T47D (cell line): Measurements from ENCODE around the gene UBE2E2.

ENCODE experiments used
- DNase-seq, 2 experiments: peaks; one replicate each; pipeline versions ENCODE4 v3.0.0 to v3.0.0-alpha.2; 2011 to 2012; ENCODE audit warnings: low read depth in 1 of 2, low spot score in 1 of 2
- JUND ChIP-seq: IDR thresholded peaks from 2 replicates; pipeline ENCODE4 v1.6.1; 2012; ENCODE audit warnings: low read depth
- in situ Hi-C: cut with HindIII; loops from 2 replicates; pipeline ENCODE4 v1.10.0; 2016; ENCODE audit warnings: low sequenced_read_pairs, low pct_unique_long_range_greater_than_20kb

The UBE2E2 gene

DNA sequence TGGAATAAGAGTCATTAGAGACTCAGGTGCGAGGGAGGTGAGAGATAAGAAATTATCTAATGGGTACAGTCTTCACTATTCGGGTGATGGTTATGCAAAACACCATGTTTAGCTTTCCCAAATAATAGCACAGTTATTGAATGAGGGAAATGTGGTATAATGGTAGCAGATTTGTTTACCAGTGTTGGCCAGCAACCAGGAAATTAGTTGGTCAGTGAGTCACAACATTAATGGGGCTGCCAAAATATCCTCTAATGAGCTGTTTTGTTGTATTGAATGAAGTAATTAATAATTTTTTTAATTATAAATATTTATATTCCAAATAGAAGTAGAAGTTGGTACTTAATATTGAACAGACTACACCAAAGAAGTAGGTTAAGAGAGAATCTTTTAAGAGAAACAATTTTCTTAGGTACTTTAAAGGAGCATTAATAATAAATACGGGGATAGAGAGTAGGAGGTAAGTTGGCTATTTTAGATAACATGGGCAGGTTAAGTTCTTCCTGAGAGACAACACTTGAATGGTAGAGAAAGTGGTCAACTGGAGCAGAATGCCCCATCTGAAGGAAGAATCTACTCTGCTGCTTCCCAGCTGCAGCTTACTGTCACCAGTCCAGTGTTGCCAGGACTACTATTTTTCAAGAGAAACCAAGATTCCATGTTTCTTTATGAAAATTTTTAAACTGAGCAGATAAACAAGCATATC lies 218.8 kb downstream of the UBE2E2 start:
- DNase-seq, result no peak
- in situ Hi-C loops, result no loop called here
- TF ChIP-seq JUND, result no peak

DNA sequence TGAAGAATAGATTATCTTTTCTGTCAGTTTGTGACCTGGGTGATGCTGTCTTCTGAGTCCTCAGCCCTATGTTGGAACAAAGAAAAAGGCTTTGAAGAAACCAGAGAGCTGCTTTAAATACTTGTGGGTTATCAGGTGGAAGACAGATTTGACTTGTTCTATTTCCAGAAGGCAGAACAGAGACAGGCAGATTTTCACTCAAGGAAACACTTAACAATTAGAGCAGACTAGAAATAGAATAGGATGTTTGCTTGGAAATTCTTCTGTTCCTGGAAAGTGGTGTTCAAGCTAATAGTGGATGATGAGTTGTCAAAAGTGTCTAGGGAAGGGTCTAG lies 219.4 kb downstream of the UBE2E2 start:
- no peak for DNase-seq
- TF ChIP-seq JUND, result no peak
- in situ Hi-C loops, result no loop called here

DNA sequence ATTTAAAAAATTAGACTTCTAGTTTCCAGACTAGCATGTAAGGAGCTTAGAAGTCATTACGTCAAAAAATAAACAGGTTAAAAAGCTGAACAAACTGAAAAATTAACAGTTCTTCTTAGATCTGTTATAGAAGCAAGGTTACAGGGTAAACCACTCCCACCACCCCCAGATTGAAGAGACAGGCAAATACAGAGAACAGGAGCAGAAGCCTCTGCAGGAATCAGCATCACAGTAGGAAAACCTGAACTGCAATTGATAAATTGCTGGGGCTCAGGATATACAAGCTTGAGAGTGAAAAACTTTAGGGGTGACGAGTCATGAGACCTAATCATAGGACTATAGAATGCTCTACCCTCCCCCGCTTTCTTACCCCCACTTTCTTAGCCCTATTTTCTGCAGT lies 222.3 kb downstream of the UBE2E2 start:
- TF ChIP-seq JUND, result no peak
- in situ Hi-C loops, result no loop called here
- DNase-seq, result no peak

DNA sequence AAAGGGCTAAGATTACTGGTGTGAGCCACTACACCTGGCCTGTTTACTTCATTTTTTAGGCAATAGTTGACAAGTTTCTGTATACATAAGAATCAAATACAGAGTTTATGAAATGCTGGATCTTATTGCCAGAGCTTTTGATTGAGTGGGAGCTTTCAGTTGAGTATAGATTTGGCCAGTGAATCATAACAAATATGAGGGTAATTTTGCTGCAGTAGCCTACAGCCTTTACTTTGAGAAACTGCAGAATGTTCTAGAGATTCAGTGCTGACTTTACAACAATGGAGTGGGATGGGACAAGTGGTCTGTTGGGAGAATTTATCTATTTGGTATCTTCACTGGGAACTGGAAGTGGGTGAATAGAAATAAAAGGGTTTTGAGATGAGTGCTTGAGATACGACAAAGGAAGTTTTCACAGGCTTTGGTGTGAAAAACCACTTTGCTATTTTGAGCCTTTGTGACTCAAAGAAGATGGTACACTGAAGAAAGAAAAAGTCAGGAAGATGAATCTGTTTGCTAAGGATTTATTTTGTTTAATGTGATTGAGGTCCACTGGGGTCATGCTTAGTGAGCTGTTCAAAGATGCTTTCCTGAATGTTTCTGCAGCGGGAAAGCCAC lies 227.8 kb downstream of the UBE2E2 start:
- in situ Hi-C loops, result no loop called here
- no peak for DNase-seq
- no peak for TF ChIP-seq JUND

DNA sequence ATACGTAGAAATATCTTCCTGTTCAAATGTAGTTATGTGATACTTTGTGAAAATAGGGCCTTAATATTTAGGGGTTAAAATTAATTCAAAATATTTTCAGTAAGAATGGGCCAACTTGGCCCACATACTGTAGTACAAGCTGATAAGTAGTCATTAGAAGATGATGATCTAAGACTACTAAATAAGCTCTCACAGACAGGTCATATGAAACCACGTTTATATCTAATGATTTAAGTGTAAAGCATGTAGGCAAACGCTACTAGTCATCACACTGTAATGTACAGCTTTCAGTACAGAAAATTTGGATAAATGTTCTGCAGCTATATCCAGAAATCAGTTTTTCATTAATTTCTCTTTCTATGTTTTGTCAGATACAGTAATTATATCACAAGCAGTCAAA lies 228.6 kb downstream of the UBE2E2 start:
- no peak for TF ChIP-seq JUND
- DNase-seq, result no peak
- in situ Hi-C loops, result no loop called here

DNA sequence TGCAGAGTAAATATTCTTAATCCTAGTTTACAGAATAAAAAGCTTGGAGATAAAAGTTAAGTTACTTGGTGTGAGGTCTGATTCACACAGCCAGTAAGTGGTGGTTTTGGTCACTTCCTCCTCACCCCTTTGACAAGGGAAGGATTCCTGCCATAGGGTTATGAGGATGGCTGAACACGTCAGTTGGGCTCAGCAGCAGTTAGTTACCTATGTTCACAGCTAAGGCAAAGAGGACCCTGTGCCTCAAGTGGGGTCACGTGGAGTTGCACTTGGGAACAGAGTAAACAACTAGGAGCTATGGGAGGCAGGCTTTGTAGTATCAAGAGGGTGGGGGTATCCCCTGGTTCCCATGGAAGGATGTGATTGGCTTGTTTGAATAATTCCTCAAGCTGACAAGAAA lies 232.2 kb downstream of the UBE2E2 start:
- in situ Hi-C loops, result no loop called here
- DNase-seq, result no peak

DNA sequence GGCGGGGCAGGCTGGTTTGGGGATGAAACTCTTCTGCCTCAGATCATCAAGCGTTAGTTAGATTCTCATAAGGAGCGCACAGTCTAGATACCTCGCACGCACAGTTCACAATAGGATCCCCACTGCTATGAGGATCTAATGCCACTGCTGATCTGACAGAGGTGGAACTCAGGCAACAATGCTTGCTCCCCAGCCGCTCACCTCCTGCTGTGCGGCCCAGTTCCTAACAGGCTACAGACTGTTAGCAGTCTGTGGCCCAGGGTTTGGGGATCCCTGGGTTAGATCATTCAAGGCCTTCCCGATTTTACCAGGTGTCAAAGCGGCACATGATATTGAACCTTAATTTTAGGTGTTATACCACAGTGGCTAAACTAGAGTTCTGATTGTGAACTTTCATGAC lies 232.8 kb downstream of the UBE2E2 start:
- in situ Hi-C loops, result no loop called here
- TF ChIP-seq JUND, result no peak
- DNase-seq, result no peak

More for the DNA sequence above, 232.2 kb downstream of the UBE2E2 start:
- no peak for TF ChIP-seq JUND

DNA sequence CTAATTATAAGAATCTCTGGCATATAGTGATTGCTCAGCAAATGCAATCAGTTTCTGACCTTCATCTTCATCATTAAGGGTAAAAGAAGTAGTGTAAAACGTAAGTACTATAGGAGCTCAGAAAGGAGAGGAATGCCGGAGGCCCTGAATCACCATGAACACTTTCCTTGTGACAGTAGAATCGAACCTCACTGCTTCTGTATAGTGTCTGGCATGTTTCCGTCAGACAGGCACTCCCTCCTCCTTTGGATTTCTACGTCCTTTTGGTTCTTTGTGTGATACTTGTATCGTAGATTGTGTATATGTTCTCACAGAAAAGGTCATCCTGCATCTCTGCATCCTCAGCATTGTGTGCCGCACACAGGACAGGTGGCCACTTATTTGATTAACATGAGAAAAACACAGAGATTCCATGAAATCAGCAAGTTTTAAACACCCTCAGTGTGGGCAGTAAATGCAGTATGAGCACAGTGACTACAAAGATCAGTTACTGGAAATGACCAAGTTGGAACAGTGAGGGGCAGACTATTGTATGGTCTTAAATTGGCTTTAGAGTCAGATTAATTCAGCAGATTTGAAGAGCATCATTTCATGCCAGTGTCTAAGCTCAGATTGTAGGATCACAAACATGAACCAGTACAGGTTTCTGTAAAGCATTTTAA lies 234.5 kb downstream of the UBE2E2 start:
- TF ChIP-seq JUND, result no peak
- in situ Hi-C loops, result no loop called here
- DNase-seq, result no peak

DNA sequence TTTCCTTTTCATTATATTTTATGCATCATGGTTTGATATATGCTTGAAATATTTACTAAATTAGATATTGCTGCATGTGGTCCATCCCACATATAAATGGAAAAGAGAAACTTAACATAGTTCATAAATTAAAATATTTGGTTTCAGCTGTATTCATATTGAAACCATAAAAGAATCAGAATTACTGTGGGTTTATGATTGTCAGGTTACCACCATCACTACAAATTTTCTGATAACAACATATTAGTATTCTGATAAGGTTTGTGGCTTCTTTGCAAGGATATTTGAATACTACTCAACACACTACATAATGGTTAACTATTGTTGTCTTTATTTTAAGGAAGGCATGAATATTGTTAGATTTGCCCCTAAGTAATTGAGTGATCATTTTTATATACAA lies 235.5 kb downstream of the UBE2E2 start:
- no peak for DNase-seq
- in situ Hi-C loops, result no loop called here
- TF ChIP-seq JUND, result no peak

DNA sequence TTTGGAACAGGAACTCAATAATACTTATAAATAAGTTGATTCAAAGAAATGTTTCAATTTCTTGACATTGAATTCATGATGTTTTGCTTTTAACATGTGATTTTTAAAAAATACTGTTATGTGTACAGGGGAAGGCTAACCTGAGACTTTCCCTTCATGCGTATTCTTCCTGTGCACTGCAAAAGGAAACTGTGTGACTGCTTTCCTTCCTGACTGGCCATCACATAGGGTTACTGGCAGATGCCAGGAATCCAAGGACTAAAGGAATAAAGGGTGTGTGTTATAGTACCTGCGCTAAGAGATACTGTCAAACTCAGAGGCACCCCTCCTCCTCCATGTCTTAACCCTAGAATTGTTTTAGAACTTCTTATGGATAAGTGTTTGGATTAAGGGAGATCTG lies 236.0 kb downstream of the UBE2E2 start:
- TF ChIP-seq JUND, result no peak
- no peak for DNase-seq
- in situ Hi-C loops, result no loop called here

DNA sequence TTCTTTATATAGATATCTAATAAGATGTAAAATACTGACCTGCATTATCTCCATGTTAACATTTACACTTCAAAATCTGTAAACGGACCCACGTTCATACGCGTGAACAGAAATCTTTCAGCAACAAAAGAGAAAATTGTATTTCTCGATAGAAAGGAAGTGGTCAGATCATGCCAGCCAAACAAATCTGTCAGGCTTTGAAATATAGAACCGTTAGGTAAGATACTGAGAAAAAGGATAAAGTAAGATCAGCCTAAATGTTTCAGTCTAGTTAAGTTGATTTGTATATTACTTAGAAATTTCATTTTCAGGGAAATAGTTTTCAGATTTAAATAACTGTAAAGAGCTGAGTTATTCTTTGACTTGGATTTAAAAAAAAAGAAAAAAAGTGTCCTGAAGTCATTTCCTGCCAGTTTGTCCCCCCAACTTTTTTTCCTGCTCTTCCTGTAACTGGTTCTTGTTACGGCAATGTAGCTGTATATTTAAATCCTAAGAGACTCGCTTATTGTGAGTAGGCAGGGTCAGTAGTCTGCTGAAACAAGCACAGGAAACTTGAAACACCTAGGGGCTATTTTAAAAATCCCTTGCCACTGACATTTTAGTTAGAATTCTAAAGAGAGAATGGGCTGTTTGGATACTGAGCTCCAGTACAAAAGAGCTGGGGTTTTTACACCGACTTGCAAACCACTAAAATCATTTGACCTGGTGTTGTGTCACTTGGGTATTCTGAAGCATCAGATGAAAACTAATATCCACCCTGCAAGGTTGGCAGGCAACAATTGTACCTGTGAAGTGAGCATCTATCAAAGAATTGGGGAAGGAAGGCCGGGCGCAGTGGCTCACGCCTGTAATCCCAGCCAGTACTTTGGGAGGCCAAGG lies 237.5 kb downstream of the UBE2E2 start:
- no peak for DNase-seq
- in situ Hi-C loops, result no loop called here
- no peak for TF ChIP-seq JUND

DNA sequence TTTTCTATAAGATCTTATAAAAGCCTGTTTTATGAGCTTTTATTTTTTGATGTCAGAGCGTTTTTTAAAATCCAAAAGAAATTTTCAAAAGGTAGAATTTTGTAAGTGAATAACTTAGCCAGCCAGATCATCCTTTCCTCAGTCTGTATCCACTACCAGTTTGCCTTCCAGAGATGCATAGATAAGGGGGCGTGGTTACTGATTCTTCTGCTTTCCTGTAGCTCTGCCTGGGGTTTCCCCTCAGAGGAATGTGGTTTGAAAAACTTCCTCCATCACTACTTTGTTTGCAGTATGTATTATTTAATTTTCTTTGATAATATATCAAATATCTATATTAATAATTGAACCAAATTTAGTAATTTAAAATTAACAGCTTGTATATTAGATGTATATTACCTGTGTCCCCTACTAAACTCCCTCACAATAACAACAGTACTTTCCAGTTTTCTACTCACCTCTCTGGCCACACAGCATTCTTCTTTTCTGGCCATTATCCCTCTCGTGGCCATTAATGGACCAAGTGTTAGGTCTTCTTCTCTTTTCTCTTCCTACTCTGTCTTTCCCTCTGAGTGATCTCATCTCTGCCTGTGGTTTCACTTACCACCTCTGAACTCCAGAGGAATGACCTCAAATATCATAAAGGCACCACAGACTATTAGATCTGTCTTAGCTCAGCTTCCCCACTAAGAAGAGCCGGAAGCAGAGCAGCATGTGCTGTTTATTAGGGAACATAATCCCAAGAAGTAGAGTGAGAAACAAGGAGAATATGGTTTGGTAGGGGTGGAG lies 239.7 kb downstream of the UBE2E2 start:
- no peak for TF ChIP-seq JUND
- in situ Hi-C loops, result no loop called here
- peak in 1 of 2 experiments; percentile 32 for DNase-seq
